IgD-negative memory B cell (primary cell): ENCODE measurements around the gene RBM38. TPM values are rescaled to one million over a fixed set of nuclear protein-coding genes. Genes with fewer than 3 reads are reported as not detected.

ENCODE experiments used
- H3K27ac Mint-ChIP-seq, 3 donors: one replicate each; pipeline ENCODE4 v1.8.0; 2020 to 2022; ENCODE audit warnings: mild to moderate bottlenecking in 3 of 3, mixed read lengths in 3 of 3, moderate library complexity in 1 of 3
- H3K27me3 Mint-ChIP-seq: one replicate; pipeline ENCODE4 v1.8.0; 2021; ENCODE audit warnings: mixed read lengths
- H3K36me3 Mint-ChIP-seq: one replicate; pipeline ENCODE4 v1.8.0; 2020; ENCODE audit warnings: mild to moderate bottlenecking, mixed read lengths
- H3K4me1 Mint-ChIP-seq, 3 donors: one replicate each; pipeline ENCODE4 v1.8.0; 2020 to 2022; ENCODE audit warnings: mixed read lengths in 3 of 3, mild to moderate bottlenecking in 1 of 3
- H3K4me3 Mint-ChIP-seq, 4 donors: one replicate each; pipeline ENCODE4 v1.8.0; 2020 to 2022; ENCODE audit warnings: mild to moderate bottlenecking in 4 of 4, mixed read lengths in 4 of 4, moderate library complexity in 3 of 4
- H3K9me3 Mint-ChIP-seq, 3 donors: one replicate each; pipeline ENCODE4 v1.8.0; 2020 to 2021; ENCODE audit warnings: mixed read lengths in 3 of 3, mild to moderate bottlenecking in 1 of 3
- polyA plus RNA-seq: library from polyadenylated mRNA; unstranded; fragments of 300-500 nt; fragmentation: Illumina TruSeq; gene quantifications from one replicate; pipeline ENCODE4 v1.2.3, GENCODE V29; 2021

RBM38 gene
- polyA plus RNA-seq, 1 donor from 2014 or later = 39.2 TPM

- Mint-ChIP-seq H3K27me3 (no peaks in the 10 kb centered on the region), H3K4me3 (peak overlapping the region in 3 of 4 donors; percentile 80 to 83 (median 82)), H3K27ac (peak overlapping the region in 1 of 3 donors; percentile 90)
Observed at GRCh38 chr20:57434390-57434700, 43.1 kb downstream of the RBM38 start.

DNA sequence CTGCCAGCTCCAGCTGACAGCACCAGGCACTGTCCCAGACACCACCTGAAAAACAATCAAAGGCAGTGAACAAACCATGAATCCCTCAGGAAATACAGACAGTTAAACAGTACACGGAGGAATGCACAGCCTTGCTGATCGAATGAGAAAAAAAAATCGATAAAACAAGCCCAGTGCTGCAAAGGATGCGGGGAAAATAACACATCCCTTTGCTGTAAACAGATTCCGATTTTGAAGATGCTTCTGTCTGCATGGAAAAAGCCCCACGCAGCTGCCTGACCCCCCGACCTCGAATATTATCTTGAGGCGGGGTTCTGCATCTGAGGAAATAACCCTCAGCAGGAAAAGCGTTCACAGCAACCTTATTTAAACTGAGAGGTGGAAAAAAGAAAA, 43.9 kb downstream of the RBM38 start:
- Mint-ChIP-seq H3K36me3 (peaks cover 7% of the 10 kb centered on the region), H3K9me3 (peaks cover 0 to 2% (median 0%) of the 10 kb centered on the region in 3 donors), H3K27ac (peak overlapping the region in 1 of 3 donors; percentile 48)

More at GRCh38 chr20:57434390-57434700, 43.1 kb downstream of the RBM38 start:
- H3K9me3 Mint-ChIP-seq = peaks cover 0 to 2% (median 0%) of the 10 kb centered on the region in 3 donors
- peaks cover 5% of the 10 kb centered on the region for H3K36me3 Mint-ChIP-seq
- peaks cover 49 to 66% (median 57%) of the 10 kb centered on the region in 3 donors for H3K4me1 Mint-ChIP-seq

GRCh38 chr20:57435498-57436222, 44.5 kb downstream of the RBM38 start:
- H3K36me3 Mint-ChIP-seq = peaks cover 7% of the 10 kb centered on the region

More for the DNA sequence above, 43.9 kb downstream of the RBM38 start:
- Mint-ChIP-seq H3K4me3 (peak overlapping the region in 2 of 4 donors; percentile 6 to 58), H3K27me3 (no peaks in the 10 kb centered on the region), H3K4me1 (peaks cover 45 to 60% (median 52%) of the 10 kb centered on the region in 3 donors)

GRCh38 chr20:57436223-57436545, 45.0 kb downstream of the RBM38 start:
- Mint-ChIP-seq H3K27me3 (no peaks in the 10 kb centered on the region), H3K4me1 (peaks cover 41 to 55% (median 49%) of the 10 kb centered on the region in 3 donors), H3K36me3 (peaks cover 7% of the 10 kb centered on the region), H3K27ac (no peak overlapping the region), H3K9me3 (peaks cover 0 to 2% (median 0%) of the 10 kb centered on the region in 3 donors), H3K4me3 (peak overlapping the region in 1 of 4 donors; percentile 54)

More at GRCh38 chr20:57435498-57436222, 44.5 kb downstream of the RBM38 start:
- peaks cover 46 to 59% (median 53%) of the 10 kb centered on the region in 3 donors for H3K4me1 Mint-ChIP-seq
- H3K4me3 Mint-ChIP-seq = peak overlapping the region in 2 of 4 donors; percentile 32 to 58
- H3K9me3 Mint-ChIP-seq = peaks cover 0 to 2% (median 0%) of the 10 kb centered on the region in 3 donors
- peak overlapping the region in 1 of 3 donors; percentile 48 for H3K27ac Mint-ChIP-seq
- no peaks in the 10 kb centered on the region for H3K27me3 Mint-ChIP-seq

DNA sequence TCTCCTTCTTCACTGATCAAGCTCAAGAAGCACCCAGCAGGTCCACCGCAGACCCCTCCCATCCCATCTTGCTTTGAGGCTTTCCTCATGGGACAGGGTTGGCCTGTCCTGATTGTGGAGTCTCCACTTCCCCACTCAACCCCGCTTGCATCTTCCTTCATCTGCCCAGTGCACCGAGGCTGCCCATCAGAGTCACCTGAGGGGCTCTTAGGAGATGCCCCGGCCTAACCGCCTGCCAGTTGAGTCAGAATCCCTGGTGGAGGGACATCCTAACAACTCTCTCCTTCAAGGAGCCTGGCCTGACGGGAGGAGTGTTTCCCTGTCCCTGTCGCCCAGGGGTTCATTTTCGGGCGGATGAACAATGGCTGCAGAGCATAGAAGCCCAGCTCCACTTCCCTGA, 46.1 kb downstream of the RBM38 start:
- Mint-ChIP-seq H3K4me1 (peaks cover 33 to 55% (median 40%) of the 10 kb centered on the region in 3 donors), H3K4me3 (peak overlapping the region in 1 of 4 donors; percentile 48), H3K27ac (no peak overlapping the region), H3K9me3 (peaks cover 0 to 2% (median 0%) of the 10 kb centered on the region in 3 donors), H3K27me3 (no peaks in the 10 kb centered on the region), H3K36me3 (peaks cover 3% of the 10 kb centered on the region)

GRCh38 chr20:57437672-57438330, 46.6 kb downstream of the RBM38 start:
- peaks cover 3% of the 10 kb centered on the region for H3K36me3 Mint-ChIP-seq
- peak overlapping the region in 1 of 4 donors; percentile 75 for H3K4me3 Mint-ChIP-seq
- peaks cover 28 to 50% (median 34%) of the 10 kb centered on the region in 3 donors for H3K4me1 Mint-ChIP-seq
- H3K9me3 Mint-ChIP-seq = peaks cover 0 to 2% (median 0%) of the 10 kb centered on the region in 3 donors
- H3K27me3 Mint-ChIP-seq = no peaks in the 10 kb centered on the region
- H3K27ac Mint-ChIP-seq = no peak overlapping the region

DNA sequence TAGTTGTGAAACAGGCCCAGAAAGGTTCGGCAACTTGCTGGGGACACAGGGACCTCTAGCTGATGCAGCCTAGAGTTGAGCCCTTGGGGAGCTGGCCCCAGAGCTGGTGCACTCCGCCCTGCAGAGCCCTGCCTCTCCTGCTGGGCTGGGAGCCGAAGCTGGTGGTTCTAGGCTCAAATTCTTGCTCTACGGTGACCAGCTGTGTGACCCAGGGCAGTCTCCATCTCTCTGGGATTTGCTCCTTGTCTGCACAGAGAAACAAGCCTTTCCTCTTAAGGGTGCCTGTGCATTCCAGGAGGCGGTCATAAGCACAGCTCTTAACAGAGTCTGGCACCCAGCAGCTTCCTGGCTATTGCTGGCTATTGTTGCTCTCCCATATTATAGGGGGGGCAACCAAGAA, 47.4 kb downstream of the RBM38 start:
- Mint-ChIP-seq H3K9me3 (peaks cover 0 to 2% (median 0%) of the 10 kb centered on the region in 3 donors), H3K27me3 (no peaks in the 10 kb centered on the region), H3K4me3 (no peak overlapping the region), H3K36me3 (peaks cover 3% of the 10 kb centered on the region), H3K4me1 (peaks cover 20 to 44% (median 27%) of the 10 kb centered on the region in 3 donors), H3K27ac (peak overlapping the region in 1 of 3 donors; percentile 81)

- Mint-ChIP-seq H3K27me3 (no peaks in the 10 kb centered on the region), H3K4me3 (no peak overlapping the region), H3K4me1 (peaks cover 11 to 38% (median 19%) of the 10 kb centered on the region in 3 donors), H3K27ac (no peak overlapping the region), H3K36me3 (peaks cover 3% of the 10 kb centered on the region), H3K9me3 (no peaks in the 10 kb centered on the region)
Observed at GRCh38 chr20:57439432-57439831, 48.2 kb downstream of the RBM38 start.

GRCh38 chr20:57439993-57440392, 48.8 kb downstream of the RBM38 start:
- Mint-ChIP-seq H3K27me3 (no peaks in the 10 kb centered on the region), H3K9me3 (no peaks in the 10 kb centered on the region), H3K4me1 (peaks cover 9 to 33% (median 14%) of the 10 kb centered on the region in 3 donors), H3K36me3 (peaks cover 3% of the 10 kb centered on the region), H3K4me3 (peak overlapping the region in 1 of 4 donors; percentile 33), H3K27ac (no peak overlapping the region)

DNA sequence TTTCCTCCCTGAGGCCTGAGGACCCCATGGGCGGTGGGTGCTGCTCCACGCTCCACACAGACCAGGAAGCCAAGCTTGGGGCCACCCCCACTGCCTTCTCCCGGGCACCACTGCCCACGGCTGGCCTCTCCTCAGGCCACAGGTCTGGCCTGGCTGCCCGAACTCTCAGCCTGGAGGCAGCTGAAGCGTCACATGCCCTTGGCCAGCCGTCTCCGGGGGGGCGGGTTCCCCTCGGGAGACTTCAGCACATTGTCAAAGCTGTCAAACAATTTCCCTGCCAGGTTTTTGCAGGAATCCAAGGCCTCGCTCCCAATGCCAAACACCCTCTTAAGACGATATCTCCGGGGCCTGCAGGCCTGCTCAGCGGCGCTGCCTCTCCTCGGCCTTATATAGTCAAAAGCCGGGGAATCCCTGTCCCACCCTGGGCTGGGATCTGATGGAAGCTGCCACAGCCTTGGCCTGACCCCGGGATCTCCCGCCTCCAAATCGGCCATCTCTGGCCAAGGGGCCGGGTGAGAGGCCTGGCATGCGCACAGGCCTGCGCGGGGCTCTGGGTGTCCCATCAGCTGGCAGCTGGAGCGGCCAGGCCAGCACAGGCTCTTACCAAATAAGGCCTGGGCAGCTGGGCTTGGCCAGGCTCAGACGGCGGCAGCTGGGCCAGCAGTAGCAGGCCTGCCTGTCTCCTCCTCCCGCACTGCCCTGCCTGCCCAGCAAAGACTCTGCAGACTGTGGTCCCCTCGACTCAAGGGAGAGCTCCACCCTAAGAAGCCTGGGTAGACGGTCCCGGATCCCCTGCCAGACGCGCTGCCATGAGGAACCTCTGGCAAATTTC, 49.7 kb downstream of the RBM38 start:
- Mint-ChIP-seq H3K36me3 (peaks cover 3% of the 10 kb centered on the region), H3K9me3 (no peaks in the 10 kb centered on the region), H3K4me1 (peaks cover 5 to 30% (median 6%) of the 10 kb centered on the region in 3 donors), H3K27me3 (no peaks in the 10 kb centered on the region), H3K4me3 (no peak overlapping the region), H3K27ac (no peak overlapping the region)

DNA sequence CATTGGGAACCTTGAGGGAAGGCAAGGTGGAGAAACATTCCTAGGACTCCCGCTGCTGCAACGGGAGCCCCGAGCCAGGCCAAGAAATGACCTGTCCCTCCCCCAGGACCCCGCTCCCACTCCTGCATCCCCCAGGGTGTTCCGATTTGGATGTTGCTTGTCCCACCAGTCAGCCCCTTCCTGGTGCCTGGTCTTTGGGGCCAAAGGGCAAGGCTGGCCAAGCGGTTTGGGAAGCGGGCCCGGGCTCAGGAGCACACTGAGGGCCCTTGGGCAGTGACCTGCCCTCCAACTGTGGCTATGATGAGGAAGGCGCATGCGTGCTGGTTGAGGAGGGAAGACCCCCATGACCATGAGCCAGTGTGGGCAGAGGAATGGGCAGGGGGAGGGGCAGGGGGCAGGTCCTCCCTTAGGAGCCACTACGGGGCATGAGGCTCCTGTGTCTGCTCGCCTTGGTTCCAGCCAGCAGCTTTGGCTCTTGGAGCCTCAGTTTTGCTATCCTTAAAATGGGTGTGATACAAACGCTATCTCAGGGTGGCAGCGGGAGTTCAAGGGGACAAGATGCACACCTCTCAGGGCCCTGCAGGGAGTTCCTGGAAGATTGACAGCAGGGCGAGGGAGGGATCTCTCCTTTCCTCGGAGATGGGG, 50.4 kb downstream of the RBM38 start:
- no peak overlapping the region for H3K4me3 Mint-ChIP-seq
- peaks cover 3% of the 10 kb centered on the region for H3K36me3 Mint-ChIP-seq
- peaks cover 3 to 32% (median 3%) of the 10 kb centered on the region in 3 donors for H3K4me1 Mint-ChIP-seq
- no peak overlapping the region for H3K27ac Mint-ChIP-seq
- no peaks in the 10 kb centered on the region for H3K9me3 Mint-ChIP-seq
- peaks cover 4% of the 10 kb centered on the region for H3K27me3 Mint-ChIP-seq

DNA sequence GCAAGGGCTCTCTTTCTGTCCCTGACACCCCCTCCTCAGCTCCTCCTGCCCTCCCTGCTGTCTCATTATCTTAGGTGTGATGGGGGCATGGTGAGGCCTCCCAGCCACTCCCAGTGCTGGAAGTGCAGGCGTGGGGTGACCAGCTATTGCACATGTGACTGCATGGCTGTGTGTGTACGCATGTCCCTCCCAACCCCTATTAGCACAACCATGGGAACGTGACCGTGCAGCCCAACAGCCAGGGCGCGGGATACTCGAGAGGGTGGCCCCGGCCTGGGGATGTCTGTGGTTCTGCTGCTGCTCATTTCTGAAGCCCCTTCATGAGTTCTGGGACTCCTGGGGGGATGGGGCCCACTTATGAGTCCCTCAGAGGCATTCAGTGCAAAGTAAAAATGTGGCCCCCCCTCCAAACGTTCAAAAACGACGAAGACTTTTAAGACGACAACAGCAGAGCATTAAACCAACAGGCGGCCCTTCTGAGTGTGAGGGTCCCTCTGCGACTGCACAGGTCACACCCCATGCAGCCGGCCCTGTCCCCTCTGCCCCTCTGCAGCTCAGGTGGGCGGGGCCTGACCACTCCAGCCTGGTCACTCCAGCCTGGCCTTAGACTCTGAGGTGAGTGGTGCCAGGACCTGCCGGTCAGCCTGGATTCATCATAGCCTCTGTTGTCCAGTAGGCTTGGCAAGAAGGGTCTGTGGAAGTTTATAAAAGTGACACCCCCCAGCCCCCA, 51.1 kb downstream of the RBM38 start:
- peaks cover 3 to 34% (median 7%) of the 10 kb centered on the region in 3 donors for H3K4me1 Mint-ChIP-seq
- no peak overlapping the region for H3K27ac Mint-ChIP-seq
- no peaks in the 10 kb centered on the region for H3K9me3 Mint-ChIP-seq
- H3K4me3 Mint-ChIP-seq = no peak overlapping the region
- peaks cover 1% of the 10 kb centered on the region for H3K36me3 Mint-ChIP-seq
- peaks cover 4% of the 10 kb centered on the region for H3K27me3 Mint-ChIP-seq

GRCh38 chr20:57442888-57443239, 51.7 kb downstream of the RBM38 start:
- Mint-ChIP-seq H3K27ac (no peak overlapping the region), H3K4me3 (no peak overlapping the region), H3K4me1 (peaks cover 4 to 30% (median 7%) of the 10 kb centered on the region in 3 donors)

More at GRCh38 chr20:57442888-57443239, 51.7 kb downstream of the RBM38 start:
- peaks cover 4% of the 10 kb centered on the region for H3K27me3 Mint-ChIP-seq
- H3K9me3 Mint-ChIP-seq = no peaks in the 10 kb centered on the region
- peaks cover 1% of the 10 kb centered on the region for H3K36me3 Mint-ChIP-seq
